ENCODE data around the gene KRTAP12-2.
"Not testable (repeated sequence)": the region's sequence is repeated elsewhere in the genome, so short reads cannot be mapped to it uniquely, and the experiment has no call there.

Gene KRTAP12-2

DNA sequence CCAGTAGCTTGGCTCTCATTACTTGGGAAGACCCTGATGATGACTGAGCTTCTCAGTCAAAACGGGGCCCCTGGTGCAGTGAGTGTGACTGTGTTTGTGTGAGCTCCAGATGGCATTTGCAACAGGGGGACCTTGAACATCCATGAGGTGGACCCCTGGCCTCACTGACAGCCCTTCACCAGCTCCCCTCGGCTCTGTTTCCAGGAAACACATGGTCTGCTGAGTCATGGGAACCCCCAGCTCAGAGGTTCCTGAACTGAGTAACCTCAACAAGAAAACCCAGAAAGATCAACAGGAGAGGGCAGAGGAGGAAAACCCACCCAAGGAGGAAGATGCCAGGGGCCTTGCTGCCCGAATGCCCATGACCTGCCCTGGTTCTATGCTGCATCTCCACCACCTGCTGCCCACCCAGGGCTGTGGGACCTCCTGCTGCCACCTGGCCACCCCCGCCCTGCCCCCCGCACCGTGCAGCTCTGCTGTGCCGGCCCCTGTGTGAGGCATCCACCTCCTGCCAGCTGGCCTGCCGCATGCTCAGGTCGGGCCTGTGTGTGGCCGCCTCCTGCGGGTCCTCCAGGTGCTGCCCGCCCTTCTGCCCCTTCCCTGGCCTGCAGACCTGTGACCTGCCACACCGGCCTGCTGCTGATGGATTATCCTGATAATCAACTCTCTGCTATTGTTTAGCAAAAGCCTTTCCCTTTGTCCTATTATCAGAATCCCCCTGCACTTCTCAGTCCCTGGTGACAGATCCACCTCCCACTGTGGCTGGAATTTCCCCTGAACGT is 19.5 kb upstream of the KRTAP12-2 start:
- no peak for DNase-seq (ENCODE audit: low read depth in 2 of 3, low spot score in 2 of 3)

DNA sequence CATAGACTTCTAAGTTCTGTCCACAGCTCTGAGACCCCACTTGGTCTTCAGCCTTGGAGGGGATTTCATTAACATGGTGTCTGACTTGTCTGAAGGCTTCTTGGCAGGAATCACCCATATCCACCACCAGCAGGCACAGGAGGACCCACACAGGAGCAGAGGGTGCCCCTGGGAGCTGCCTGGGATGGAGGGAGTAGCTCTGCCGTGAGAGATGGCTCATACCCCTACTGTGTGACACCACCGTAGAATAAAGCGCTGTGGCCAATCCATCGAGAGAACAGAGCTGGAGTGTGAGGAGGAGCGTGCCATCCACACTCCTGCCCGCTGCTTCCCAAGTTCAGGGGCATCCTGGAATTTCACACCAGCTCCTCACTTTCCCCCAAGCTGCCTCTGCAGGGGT is 18.3 kb upstream of the KRTAP12-2 start:
- DNase-seq (ENCODE audit: low read depth in 2 of 3, low spot score in 2 of 3) = not testable (repeated sequence)

DNA sequence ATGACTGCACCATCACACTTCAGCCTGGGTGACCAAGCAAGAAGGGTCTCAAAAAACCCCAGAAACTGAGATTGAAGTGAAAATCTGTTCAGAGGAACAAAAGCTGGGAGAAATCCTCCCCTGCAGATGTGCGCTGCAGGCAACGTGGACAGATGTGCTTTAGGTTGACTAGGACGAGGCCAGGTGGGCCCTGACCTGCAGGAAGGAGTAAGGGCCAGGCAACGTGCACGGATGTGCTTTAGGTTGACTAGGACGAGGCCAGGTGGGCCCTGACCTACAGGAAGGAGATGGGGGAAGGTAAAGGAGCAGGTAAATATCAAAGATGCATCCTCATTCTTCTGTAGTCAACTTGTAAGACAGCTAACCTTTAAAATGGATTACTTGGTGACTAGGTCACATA is 17.8 kb upstream of the KRTAP12-2 start:
- DNase-seq (ENCODE audit: low read depth in 2 of 3, low spot score in 2 of 3) = no peak

DNA sequence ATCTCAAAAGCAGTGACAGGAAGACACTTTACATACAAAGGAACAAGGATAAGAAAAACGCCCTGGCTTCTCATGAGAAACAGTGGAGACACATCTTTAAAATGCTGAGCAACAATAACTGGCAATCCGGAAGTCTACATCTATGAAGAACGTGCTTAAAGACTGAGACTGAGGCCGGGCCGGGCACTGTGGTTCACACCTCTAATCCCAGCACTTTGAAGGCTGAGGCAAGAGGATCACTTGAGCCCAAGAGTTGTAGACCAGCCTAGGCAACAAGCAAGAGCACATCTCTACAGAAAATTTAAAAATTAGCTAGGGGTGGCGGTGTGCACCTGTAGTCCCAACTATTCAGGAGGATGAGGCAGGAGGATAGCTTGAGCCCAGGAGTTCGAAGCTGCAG is 17.4 kb upstream of the KRTAP12-2 start:
- DNase-seq (ENCODE audit: low read depth in 2 of 3, low spot score in 2 of 3) = no peak

DNA sequence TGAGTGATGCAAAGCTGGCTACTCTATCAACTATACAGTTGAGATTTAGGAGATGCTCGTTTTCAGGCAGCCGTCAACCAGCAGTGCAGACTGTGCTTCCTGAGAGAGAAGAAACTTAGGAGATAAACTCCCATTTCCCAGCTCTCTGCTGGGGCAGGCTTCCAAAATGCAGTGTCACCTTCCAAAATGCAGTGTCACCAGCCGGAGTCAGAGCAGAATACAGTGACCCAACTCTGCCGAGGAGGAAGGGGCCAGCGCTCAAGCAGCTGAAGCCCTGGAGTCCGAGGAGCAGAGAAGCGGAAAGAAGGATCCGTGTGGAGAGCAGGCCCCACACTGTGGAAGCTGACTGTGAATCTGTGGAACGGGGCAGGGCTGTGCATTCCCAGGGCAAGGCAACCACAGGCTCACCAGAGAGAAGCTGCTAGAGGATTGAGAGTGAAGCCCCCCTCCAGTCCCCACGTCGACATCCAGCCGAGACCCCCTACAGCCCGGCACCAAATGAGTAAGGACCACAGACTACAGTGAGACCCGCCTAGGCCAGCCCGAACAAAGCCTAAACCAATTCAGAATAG is 15.9 kb upstream of the KRTAP12-2 start:
- no peak for DNase-seq (ENCODE audit: low read depth in 2 of 3, low spot score in 2 of 3)

DNA sequence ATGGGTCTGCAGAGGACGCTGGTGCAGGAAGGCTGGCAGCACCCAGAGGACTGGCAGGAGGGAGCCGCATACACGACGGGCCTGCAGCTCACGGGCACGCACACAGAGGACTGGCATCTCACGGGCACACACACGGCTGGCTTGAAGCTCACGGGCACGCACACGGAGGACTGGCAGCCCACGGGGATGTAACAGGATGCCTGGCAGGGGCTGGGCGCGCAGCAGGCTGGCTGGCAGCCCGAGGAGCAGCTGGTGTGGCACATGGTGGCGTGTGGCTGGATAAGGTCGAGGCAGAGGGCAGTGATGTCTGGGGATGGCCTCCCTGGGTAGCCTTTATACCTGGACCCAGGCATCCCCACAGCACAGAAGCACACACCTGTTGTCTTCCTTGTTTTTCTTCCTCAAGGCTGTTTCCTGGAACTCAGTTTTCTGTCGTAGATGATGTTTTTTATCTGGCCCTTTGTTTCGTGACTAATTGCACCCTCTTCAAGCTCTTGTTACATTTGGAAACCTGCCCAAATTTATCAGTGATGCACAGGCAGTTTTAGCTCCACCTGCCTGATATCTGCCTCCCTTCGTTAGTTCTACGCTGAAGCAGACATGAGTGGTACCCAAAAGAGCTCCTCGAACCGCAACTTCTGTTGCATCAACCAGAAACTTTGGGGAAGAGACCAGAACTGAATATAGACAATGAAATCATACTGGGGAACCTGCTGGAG is 15.3 kb upstream of the KRTAP12-2 start, which contains the start of gene KRTAP12-1:
TSS of gene KRTAP12-1 (minus strand) at position 303 of the 719 bp plus-strand sequence. CDS start at position 263, 40 bp downstream.
- no peak for DNase-seq (ENCODE audit: low read depth in 2 of 3, low spot score in 2 of 3)

DNA sequence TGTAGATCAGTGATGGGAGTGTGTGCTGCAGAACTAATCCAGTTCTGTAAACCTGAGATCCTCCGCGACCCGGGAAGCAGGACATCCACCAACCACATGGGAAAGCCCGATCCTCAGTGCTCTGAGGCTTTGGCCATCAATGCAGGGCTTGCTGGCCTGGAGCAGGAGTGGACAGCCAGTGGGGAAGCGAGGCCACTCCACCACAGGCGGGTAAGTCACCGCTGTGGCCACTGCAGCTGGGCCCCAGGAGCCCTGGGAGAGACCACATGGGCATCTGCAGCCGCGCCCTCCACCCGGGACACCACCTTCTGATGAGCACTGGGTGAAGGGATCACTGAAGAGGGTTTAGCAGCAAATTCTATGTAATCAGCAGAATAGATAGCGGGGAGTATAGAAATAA is 14.4 kb upstream of the KRTAP12-2 start:
- DNase-seq (ENCODE audit: low read depth in 2 of 3, low spot score in 2 of 3) = no peak

DNA sequence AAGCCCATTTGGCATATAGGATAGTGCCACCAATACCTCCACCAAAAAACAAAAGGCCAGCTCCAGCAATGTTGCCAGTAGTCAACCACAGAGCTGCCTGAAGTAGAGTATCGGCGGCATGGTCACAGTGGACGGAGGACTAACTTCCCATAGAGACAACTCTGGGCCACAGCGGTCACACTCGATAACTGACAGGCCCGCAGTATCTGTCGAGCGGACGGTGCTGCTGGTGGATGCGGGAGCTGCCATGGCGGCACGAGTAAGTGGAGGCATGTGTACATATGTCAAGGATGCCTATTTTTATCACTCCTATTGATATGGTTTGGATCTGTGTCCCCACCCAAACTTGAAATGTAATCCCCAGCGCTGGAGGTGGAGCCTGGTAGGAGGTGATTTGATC is 11.2 kb upstream of the KRTAP12-2 start:
- DNase-seq (ENCODE audit: low read depth in 2 of 3, low spot score in 2 of 3) = no peak

DNA sequence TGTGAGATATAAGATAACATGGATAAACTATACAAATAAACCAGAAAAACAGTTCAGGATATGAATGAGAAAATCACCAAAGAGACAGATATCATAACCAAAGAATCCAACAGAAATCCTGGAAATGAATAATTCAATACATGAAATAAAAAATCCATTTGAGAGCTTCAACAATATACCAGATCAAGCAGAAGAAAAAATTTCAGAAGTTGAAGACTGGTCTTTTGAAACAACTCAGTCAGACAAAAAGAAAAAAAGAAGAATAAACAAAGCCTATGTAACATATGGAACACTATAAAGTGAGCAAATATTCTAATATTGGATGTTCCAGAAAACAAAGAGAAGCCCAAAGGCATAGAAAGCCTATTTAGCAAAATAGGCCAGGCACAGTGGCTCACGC is 5.2 kb upstream of the KRTAP12-2 start:
- DNase-seq (ENCODE audit: low read depth in 2 of 3, low spot score in 2 of 3) = no peak

DNA sequence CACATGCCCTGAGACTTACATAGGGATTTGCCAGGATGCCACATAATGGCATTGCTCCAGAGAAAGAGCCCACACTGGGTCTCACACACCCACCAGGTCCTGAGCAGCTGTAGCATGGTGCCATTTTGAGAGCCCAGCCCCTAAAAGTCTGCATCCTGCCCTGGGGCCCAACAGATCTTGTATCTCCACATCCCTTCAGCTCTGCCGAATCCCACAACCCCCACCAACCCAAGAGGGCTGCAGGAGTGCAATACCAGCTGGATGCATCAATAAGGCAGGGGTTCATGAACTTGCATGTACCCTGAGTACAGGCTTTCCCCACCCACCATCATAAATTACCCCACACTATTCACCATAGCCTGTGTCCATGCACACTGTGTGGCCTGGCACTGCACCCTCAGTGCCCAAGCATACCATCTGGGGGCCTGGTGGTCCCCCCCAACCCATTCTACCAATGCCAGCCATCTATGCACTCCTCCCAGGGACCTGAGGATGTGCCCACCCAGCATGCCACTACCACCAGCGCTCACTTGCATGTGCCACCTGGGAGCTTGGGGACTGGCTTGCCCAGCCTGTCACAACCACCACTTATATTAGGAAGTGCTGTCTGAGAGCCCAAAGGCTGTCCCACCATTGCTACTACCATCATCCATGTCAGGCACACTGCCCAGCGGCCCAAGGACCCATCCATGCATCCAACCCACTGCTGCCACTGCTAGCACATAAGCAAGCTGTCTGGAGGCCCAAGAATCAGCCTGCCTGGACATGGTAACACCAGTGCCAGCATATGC is 4.1 kb upstream of the KRTAP12-2 start:
- DNase-seq (ENCODE audit: low read depth in 2 of 3, low spot score in 2 of 3) = no peak

DNA sequence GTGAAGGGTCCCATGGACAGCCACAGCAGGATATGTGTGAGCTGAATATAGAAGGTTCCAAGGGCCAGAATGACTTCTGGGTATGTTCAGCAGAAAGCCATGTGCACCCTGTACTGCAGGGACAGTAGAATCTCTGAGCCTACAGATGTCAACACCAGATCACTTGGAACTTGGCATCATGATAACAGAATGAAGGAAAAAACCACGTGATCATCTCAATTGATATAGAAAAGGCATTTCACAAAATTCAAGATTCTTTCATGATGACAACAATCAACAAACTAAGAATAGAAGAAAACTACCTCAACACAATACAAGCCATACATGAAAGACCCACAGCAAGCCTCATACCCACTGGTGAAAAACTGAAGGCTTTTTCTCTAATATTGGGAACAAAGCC is 885 bp upstream of the KRTAP12-2 start:
- DNase-seq (ENCODE audit: low read depth in 2 of 3, low spot score in 2 of 3) = no peak

DNA sequence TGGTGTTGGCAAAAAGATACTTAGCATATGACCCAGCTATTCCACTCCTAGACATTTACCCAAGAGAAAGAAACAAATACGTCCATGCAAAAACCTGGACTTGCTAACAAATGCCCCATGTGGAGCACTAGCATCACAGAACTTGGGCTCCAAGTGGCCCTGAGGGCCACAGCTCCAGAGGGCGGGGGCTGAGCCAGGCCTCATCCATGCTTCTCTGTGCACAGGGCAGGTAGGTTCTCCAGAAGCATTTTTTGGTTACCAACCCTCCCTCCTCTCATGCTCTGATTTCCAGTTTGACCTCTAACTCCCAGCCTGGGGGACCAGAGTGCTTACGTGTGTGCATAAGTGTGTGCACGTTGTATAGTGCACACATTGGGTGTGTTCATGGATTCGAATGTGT is 2.0 kb downstream of the KRTAP12-2 start:
- no peak for DNase-seq (ENCODE audit: low read depth in 2 of 3, low spot score in 2 of 3)

DNA sequence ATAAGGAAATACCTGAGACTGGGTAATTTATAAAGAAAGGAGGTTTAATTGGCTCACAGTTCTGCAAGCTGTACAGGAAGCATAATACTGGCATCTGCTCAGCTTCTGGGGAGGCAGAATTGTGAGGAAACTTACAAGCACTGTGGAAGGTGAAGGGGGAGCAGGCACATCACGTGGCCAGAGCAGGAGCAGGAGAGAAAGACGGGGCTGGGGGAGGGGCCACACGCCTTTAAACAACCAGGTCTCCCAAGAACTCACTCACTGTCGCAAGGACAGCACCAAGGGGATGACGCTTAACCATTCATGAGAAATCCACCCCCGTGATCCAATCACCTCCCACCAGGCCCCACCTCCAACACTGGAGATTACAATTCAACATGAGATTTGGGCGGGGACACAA is 5.2 kb downstream of the KRTAP12-2 start:
- not testable (repeated sequence) for DNase-seq (ENCODE audit: low read depth in 2 of 3, low spot score in 2 of 3)

DNA sequence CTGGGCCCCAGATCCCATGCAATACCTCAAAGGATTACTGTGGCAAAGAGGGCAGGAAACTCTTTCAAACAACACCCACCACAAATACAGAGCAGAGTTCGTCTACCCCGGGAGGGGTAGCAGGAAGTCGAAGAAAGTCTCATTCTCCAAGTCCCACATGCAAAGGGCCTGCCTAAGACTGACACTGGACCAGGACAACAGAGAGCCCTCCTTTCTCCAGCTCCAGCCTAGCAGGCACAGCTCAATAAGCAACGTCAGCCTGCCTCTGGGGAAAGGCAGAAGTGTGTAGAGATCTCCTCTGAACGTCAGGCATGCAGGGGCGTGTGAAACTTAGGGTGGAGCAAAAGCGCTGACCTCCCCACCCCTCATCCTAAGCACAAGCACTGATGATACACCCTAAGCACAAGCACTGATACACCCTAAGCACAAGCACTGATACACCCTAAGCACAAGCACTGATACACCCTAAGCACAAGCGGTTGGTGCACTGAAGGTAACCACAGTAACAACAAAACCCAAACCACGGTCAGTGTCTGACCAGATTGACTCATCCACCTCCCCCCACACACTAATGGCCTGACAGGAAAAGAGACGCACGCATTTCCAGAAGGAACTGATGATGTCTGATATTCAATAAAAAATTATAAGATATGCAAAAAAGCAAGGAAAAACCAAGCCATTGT is 7.7 kb downstream of the KRTAP12-2 start:
- DNase-seq (ENCODE audit: low read depth in 2 of 3, low spot score in 2 of 3) = no peak

DNA sequence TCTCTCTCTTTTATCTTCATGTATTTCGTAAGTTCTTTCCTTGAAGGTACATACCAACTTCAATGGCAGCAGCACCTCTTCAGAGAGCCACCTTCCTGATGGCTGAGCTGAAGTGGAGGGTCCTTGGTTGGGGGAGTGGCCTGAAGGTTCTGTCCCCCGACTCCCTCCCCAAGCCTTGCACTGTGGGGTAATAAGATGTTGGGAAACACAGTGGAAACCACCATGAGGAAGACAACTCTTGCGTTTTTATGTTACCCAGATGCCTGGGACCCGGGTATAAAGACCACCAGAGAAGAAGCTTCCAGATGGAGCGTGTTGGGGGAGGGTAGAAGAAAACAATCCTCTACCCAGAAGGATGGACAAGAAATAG is 8.2 kb downstream of the KRTAP12-2 start:
- DNase-seq (ENCODE audit: low read depth in 2 of 3, low spot score in 2 of 3) = no peak

DNA sequence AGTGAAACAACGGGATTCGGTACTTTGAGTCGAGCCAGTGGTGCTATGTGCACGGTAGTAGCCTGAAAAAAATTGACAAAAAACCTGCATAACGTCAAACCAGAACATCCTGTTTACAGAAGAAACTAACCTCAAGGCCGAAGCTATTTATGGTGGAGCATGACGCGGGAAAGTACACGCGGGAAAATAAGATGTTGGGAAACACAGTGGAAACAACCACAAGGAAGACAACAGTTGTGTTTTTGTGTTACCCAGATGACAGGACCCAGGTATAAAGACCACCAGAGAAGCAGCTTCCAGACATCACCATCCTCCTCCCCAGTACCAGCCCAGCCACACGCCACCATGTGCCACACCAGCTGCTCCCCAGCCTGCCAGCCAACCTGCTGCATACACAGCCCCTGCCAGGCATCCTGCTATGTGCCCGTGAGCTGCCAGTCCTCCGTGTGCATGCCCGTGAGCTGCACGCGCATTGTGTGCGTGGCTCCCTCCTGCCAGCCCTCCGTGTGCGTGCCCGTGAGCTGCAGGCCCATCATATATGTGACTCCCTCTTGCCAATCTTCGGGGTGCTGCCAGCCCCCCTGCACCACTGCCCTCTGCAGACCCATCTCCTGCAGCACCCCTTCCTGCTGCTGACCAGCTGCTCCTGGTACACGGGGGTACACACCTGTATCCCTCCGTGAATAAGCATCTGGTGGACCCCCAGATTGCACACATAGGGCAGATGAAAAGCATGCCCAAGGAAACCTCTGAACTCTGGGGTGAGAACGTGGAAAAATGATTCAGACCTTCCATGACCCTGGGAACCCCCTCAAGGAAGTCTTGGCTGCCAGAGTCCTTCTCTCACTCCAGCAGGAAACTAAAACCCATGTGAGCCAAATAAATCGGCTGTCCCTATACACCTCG is 8.8 kb downstream of the KRTAP12-2 start, which contains the start of gene KRTAP12-3:
TSS of gene KRTAP12-3 (plus strand) at position 298 of the 906 bp plus-strand sequence. CDS start at position 346, 48 bp downstream.
- no peak for DNase-seq (ENCODE audit: low read depth in 2 of 3, low spot score in 2 of 3)

DNA sequence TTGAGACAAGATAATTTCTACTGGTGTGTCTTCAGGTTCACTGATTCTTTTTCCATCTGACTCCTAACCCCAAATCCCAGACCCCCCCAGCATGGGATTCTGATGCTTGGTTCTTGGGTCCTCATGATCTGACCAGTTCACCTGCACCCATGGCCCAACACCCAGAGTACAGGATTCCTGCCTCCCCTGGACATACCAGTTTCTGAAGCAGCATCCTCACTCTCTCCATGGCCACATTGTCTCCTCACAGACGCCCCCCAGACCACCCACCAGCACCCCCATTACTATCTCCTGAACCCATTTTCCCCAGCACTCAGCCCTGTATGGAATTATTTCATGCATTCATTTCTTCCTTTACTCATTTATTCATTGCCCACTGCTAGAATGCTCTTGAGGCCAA is 9.9 kb downstream of the KRTAP12-2 start:
- DNase-seq (ENCODE audit: low read depth in 2 of 3, low spot score in 2 of 3) = no peak

DNA sequence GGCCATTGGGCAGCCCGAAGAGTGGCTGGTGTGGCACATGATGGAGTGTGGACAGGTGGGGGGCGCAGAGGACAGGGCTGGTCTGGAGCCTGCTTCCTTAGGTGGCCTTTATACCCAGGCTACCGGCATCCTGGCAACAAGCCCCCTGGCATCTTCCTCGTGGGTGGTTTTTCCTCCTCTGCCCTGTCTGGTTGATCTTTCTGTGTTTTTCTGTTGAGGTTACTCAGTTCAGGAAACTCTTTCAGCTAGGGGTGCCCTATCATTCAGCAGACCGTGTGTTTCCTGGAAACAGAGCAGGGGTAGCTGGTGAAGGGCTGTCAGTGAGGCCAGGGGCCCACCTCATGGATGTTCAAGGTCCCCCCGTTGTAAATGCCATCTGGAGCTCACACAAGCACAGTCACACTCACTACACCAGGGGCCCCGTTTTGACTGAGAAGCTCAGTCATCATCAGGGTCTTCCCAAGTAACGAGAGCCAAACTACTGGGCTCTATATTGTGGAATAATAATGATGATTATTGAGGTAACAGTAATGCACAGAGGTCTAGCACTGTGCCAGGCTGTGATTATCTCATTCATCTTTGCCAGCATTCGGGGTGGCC is 12.1 kb downstream of the KRTAP12-2 start, which contains the start of gene KRTAP12-4:
TSS of gene KRTAP12-4 (minus strand) at position 84 of the 600 bp plus-strand sequence. CDS start at position 39, 45 bp downstream.
- no peak for DNase-seq (ENCODE audit: low read depth in 2 of 3, low spot score in 2 of 3)
